Measurements from ENCODE around the gene TEX261.

TEX261 gene

GRCh38 chr2:70967189-70967588 is 27.5 kb downstream of the TEX261 start:
- no peak for DNase-seq (ENCODE audit: insufficient read length, low spot score)
- TF ChIP-seq SPI1 (IDR thresholded peaks at IDR 0.05; ENCODE audit: low read depth, low read length) (no peak), POLR2AphosphoS5 (IDR thresholded peaks at IDR 0.05; ENCODE audit: low read depth, low read length) (no peak), PAX5 (IDR thresholded peaks at IDR 0.05; ENCODE audit: insufficient read depth, low read length, severe bottlenecking) (no peak), POU2F2 (IDR thresholded peaks at IDR 0.05; ENCODE audit: low read depth, low read length) (no peak), TAF1 (IDR thresholded peaks at IDR 0.05; ENCODE audit: low read depth, low read length) (no peak), POLR2A (IDR thresholded peaks at IDR 0.05; ENCODE audit: low read depth, low read length) (no peak)
- FAIRE-seq = no peak

- no peak for TF ChIP-seq TAF1 (IDR thresholded peaks at IDR 0.05; ENCODE audit: low read depth, low read length)
- no peak for TF ChIP-seq POU2F2 (IDR thresholded peaks at IDR 0.05; ENCODE audit: low read depth, low read length)
- no peak for TF ChIP-seq SPI1 (IDR thresholded peaks at IDR 0.05; ENCODE audit: low read depth, low read length)
- TF ChIP-seq POLR2AphosphoS5 (IDR thresholded peaks at IDR 0.05; ENCODE audit: low read depth, low read length) = no peak
- TF ChIP-seq POLR2A (IDR thresholded peaks at IDR 0.05; ENCODE audit: low read depth, low read length) = no peak
- TF ChIP-seq PAX5 (IDR thresholded peaks at IDR 0.05; ENCODE audit: insufficient read depth, low read length, severe bottlenecking) = no peak
- FAIRE-seq (no peak), DNase-seq (ENCODE audit: insufficient read length, low spot score) (no peak)
Observed at GRCh38 chr2:70966681-70967080, 28.0 kb downstream of the TEX261 start.

- no peak for TF ChIP-seq POLR2AphosphoS5 (IDR thresholded peaks at IDR 0.05; ENCODE audit: low read depth, low read length)
- TF ChIP-seq SPI1 (IDR thresholded peaks at IDR 0.05; ENCODE audit: low read depth, low read length) = no peak
- no peak for TF ChIP-seq TAF1 (IDR thresholded peaks at IDR 0.05; ENCODE audit: low read depth, low read length)
- no peak for TF ChIP-seq POLR2A (IDR thresholded peaks at IDR 0.05; ENCODE audit: low read depth, low read length)
- no peak for TF ChIP-seq POU2F2 (IDR thresholded peaks at IDR 0.05; ENCODE audit: low read depth, low read length)
- no peak for TF ChIP-seq PAX5 (IDR thresholded peaks at IDR 0.05; ENCODE audit: insufficient read depth, low read length, severe bottlenecking)
- FAIRE-seq = no peak
- DNase-seq (ENCODE audit: insufficient read length, low spot score) = no peak
Observed at GRCh38 chr2:70965506-70965905, 29.2 kb downstream of the TEX261 start.

- peak; percentile 75 for DNase-seq (ENCODE audit: insufficient read length, low spot score)
- TF ChIP-seq SPI1 (IDR thresholded peaks at IDR 0.05; ENCODE audit: low read depth, low read length) = no peak
- no peak for TF ChIP-seq POLR2AphosphoS5 (IDR thresholded peaks at IDR 0.05; ENCODE audit: low read depth, low read length)
- no peak for TF ChIP-seq POLR2A (IDR thresholded peaks at IDR 0.05; ENCODE audit: low read depth, low read length)
- TF ChIP-seq POU2F2 (IDR thresholded peaks at IDR 0.05; ENCODE audit: low read depth, low read length) = no peak
- no peak for TF ChIP-seq PAX5 (IDR thresholded peaks at IDR 0.05; ENCODE audit: insufficient read depth, low read length, severe bottlenecking)
- no peak for TF ChIP-seq TAF1 (IDR thresholded peaks at IDR 0.05; ENCODE audit: low read depth, low read length)
- FAIRE-seq = peak; percentile 94
Observed at GRCh38 chr2:70964596-70965386, 29.9 kb downstream of the TEX261 start.

GRCh38 chr2:70964133-70964532 is 30.5 kb downstream of the TEX261 start:
- DNase-seq (ENCODE audit: insufficient read length, low spot score) = no peak
- no peak for FAIRE-seq
- TF ChIP-seq POLR2AphosphoS5 (IDR thresholded peaks at IDR 0.05; ENCODE audit: low read depth, low read length) = no peak
- TF ChIP-seq POU2F2 (IDR thresholded peaks at IDR 0.05; ENCODE audit: low read depth, low read length) = no peak
- no peak for TF ChIP-seq TAF1 (IDR thresholded peaks at IDR 0.05; ENCODE audit: low read depth, low read length)
- TF ChIP-seq POLR2A (IDR thresholded peaks at IDR 0.05; ENCODE audit: low read depth, low read length) = no peak
- TF ChIP-seq SPI1 (IDR thresholded peaks at IDR 0.05; ENCODE audit: low read depth, low read length) = no peak
- no peak for TF ChIP-seq PAX5 (IDR thresholded peaks at IDR 0.05; ENCODE audit: insufficient read depth, low read length, severe bottlenecking)

GRCh38 chr2:70962885-70963878 is 31.5 kb downstream of the TEX261 start:
- no peak for FAIRE-seq
- no peak for DNase-seq (ENCODE audit: insufficient read length, low spot score)
- TF ChIP-seq PAX5 (IDR thresholded peaks at IDR 0.05; ENCODE audit: insufficient read depth, low read length, severe bottlenecking) (no peak), POLR2AphosphoS5 (IDR thresholded peaks at IDR 0.05; ENCODE audit: low read depth, low read length) (no peak), SPI1 (IDR thresholded peaks at IDR 0.05; ENCODE audit: low read depth, low read length) (no peak), TAF1 (IDR thresholded peaks at IDR 0.05; ENCODE audit: low read depth, low read length) (no peak), POU2F2 (IDR thresholded peaks at IDR 0.05; ENCODE audit: low read depth, low read length) (no peak), POLR2A (IDR thresholded peaks at IDR 0.05; ENCODE audit: low read depth, low read length) (no peak)

- no peak for TF ChIP-seq POLR2A (IDR thresholded peaks at IDR 0.05; ENCODE audit: low read depth, low read length)
- DNase-seq (ENCODE audit: insufficient read length, low spot score) (no peak), FAIRE-seq (no peak)
Observed at GRCh38 chr2:70962211-70962884, 32.3 kb downstream of the TEX261 start.

- TF ChIP-seq POU2F2 (IDR thresholded peaks at IDR 0.05; ENCODE audit: low read depth, low read length) (no peak), POLR2AphosphoS5 (IDR thresholded peaks at IDR 0.05; ENCODE audit: low read depth, low read length) (no peak), PAX5 (IDR thresholded peaks at IDR 0.05; ENCODE audit: insufficient read depth, low read length, severe bottlenecking) (no peak), SPI1 (IDR thresholded peaks at IDR 0.05; ENCODE audit: low read depth, low read length) (no peak), POLR2A (IDR thresholded peaks at IDR 0.05; ENCODE audit: low read depth, low read length) (no peak), TAF1 (IDR thresholded peaks at IDR 0.05; ENCODE audit: low read depth, low read length) (no peak)
- DNase-seq (ENCODE audit: insufficient read length, low spot score) (no peak), FAIRE-seq (no peak)
Observed at GRCh38 chr2:70961648-70961994, 33.1 kb downstream of the TEX261 start.
